Measurements from ENCODE around the gene COL4A2.
"Not testable (repeated sequence)": the region's sequence is repeated elsewhere in the genome, so short reads cannot be mapped to it uniquely, and the experiment has no call there.

COL4A2 gene

DNA sequence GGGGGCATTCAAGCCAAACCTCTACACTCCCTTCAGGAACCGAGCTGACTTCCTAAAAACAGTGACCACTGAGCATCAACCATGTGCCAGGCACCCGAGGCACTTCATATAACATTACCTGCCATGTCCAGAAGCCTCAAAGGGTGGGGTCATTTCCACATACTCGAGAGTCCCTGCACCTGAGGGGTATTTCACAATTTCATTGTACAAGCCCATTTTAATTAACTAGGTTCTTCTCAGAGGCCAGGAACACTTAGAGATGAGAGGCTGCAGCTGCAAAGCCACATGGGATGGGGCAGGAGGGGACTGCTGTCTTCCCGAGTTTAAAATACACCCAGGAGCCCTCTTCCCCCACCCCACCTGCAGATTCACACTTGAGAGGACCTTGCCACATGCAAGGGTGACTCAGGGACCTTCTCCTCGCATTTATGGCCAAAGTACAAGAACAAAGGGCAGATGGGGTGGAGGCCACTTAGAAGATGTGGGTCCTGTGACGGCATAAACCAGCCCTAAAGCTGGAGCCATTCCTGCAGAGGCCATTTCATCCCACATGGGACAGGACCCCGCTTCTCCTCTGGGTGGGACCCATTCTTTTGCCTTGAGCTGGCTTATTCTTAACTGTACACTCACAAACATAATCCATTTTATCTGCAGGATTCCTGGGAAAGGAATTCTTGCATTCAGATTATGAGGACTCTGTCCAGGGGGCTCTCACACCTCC lies 210.6 kb downstream of the COL4A2 start:
- no peak for DNase-seq (ENCODE audit: low read depth in 2 of 2)

DNA sequence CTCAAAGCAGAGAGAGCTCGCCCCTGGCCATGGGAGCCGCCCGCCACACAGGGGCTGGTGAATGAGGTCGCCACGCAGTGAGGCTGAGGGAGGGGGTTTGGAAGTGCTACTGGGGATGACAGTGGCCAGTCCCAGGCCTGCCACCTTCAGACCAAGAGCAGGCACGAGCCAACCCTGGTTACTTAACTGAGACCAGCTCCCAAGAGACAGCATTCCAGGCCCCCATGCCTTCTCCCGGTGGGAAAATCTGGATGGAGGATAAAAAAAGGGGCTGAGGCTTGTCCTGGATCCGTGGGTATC lies 211.1 kb downstream of the COL4A2 start:
- DNase-seq (ENCODE audit: low read depth in 2 of 2) = no peak

DNA sequence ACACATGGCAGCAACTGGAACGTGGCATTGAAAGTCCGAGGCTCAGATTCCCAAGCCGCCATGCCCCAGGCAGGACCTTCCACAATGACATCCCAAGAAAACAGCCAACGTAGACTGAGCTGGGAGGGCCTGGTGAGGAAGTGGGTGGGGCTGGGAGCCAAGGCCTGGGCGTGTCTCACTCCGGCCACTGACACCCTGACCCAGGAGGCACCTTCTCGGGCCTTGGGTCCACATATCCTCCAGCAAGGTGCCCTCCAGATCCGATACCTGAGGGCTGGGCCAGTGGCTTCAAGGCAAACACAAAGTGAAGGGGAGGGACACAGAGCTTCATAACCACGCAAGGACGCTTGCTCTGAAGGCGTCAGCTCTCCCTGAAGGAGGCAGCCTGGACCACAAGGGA lies 211.5 kb downstream of the COL4A2 start:
- DNase-seq (ENCODE audit: low read depth in 2 of 2) = no peak

DNA sequence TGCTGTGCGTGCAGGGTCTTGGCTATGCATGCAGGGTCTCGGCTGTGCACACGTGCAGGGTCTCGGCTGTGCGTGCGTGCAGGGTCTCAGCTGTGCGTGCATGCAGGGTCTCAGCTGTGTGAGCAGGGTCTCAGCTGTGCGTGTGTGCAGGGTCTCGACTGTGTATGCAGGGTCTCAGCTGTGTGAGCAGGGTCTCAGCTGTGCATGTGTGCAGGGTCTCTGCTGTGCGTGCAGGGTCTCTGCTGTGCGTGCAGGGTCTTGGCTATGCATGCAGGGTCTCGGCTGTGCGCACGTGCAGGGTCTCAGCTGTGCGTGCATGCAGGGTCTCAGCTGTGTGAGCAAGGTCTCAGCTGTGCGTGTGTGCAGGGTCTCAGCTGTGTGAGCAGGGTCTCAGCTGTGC lies 212.0 kb downstream of the COL4A2 start:
- DNase-seq (ENCODE audit: low read depth in 2 of 2) = no peak

DNA sequence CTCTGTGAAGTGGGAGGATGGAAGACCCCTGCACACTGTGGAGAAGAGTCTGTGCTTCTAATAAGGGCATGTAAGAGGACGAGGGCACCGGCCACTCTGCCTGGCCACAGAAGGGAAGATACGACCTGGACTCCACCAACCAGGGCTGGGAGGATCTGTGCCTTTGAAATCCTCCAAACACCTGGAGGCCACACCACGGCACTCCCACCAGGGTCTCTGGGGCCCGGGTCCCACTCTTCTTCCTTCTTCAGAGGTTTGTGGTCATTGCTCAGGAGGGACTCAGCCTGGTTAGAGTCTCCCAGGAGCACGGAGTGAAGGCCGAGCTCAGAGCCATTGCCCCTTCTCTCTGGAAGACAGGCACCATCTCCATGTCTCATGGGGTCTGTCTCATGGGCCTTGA lies 212.4 kb downstream of the COL4A2 start:
- no peak for DNase-seq (ENCODE audit: low read depth in 2 of 2)

DNA sequence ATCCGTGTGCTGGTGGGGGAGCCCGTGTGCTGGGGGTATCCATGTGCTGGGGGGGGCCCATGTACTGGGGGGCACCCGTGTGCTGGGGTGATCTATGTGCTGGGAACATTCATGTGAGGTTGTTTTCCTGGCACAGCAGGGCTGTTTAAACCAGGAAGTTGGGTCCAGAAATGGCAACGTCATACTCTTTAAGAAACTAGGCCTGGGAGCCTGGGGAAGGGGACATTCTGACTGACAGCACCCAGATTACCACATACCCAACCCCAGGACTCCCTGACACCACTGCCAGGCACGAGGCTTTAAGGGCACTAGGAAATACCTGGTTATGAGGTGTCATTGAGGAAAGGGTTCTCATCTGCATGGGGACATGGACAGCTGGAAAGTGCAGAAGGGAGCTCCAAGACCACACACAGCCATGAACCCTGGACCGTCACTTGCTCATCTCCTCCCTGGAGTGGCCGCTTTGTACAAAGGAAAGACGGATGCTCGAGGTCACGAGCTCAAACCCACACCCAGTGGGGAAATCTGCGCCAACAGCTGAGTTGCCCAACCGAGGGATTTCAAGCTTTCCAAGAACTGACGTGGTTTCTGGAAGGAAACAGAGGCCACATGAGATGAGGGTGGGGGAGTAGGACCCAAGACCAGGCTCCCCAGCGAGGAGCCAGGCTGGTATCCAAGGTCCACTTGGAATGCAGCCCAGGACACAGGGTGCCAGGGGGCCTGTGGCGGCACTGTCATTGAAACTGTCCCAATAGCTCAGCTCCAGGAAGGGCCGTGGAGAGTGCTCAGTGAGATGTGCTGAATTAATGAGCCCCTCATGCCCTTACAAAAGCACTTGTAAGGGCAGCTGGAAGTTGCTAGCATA lies 213.6 kb downstream of the COL4A2 start:
- DNase-seq (ENCODE audit: low read depth in 2 of 2) = no peak

DNA sequence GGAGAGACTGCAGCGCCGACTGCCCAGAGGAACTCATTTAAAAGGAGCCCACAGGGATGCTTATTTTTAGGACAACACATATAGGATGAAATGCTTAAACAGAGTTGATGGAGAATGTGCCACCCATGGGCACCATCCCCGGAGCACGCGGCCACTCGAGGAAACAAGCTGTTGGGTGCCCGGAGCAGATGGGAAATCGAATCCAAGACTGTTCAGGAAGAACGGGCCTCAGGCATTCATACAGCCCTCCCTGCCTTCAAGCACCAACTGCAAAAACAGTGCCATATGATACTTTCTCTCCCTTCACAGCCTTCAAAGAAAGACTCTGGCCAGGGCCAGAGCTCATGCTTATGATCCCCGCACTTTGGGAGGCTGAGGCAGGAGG lies 214.2 kb downstream of the COL4A2 start:
- DNase-seq (ENCODE audit: low read depth in 2 of 2) = no peak

DNA sequence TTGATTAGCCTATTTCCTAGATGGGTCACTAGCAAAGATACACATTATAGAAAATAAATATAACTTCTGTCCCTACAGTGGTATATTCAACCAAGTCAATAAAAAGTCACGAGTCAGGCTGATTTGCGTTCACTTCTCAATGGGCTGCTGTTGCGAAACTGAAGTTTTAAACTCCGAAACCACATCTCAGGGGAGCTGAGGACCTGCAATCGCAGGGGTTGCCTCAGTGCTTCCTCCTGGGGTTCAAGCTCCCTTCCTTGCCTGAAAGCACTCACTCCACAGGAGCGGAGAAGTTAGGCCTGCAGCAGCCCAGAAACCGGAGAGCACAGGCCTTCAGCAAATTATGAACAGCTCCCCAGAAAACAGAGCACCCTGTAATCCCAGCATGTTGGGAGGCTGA lies 214.9 kb downstream of the COL4A2 start:
- no peak for DNase-seq (ENCODE audit: low read depth in 2 of 2)

DNA sequence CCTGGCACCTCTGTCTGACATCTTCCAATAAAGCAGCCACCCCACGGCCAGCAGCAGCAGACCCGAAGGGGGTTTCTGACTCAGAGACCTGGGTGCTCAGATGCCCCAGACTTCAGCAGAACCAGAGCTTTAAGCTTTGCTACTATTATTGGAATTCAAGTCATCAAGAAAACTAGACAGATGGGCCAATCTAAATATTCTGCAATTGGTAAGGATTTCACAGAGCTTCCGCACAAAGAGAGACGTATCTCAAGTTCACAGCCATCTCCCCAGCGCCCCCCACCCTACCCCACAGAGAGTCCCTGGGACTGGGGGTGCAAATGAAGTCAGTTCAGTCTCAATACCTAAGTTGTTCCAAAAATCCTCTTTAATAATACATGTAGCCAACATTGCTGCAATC lies 215.6 kb downstream of the COL4A2 start:
- DNase-seq (ENCODE audit: low read depth in 2 of 2) = no peak

DNA sequence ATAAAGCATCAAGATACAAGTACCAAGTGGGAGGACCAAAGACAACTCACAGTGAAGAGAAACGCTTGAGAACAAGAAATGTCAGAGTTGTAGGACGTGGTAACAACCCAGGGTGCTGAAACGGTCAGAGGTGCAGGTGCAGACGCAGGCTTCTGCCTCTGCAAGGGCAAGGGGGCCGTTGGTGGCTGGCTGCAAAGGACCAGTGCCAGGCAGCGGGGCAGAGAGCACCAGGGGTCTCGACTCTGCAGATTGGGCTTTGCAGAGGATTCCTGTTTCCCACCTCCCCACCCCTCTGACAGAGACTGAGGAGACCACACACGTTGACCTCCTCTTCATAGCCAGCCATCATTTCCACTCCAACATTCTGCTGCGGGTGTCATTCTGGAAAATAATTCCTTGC lies 216.1 kb downstream of the COL4A2 start:
- no peak for DNase-seq (ENCODE audit: low read depth in 2 of 2)

DNA sequence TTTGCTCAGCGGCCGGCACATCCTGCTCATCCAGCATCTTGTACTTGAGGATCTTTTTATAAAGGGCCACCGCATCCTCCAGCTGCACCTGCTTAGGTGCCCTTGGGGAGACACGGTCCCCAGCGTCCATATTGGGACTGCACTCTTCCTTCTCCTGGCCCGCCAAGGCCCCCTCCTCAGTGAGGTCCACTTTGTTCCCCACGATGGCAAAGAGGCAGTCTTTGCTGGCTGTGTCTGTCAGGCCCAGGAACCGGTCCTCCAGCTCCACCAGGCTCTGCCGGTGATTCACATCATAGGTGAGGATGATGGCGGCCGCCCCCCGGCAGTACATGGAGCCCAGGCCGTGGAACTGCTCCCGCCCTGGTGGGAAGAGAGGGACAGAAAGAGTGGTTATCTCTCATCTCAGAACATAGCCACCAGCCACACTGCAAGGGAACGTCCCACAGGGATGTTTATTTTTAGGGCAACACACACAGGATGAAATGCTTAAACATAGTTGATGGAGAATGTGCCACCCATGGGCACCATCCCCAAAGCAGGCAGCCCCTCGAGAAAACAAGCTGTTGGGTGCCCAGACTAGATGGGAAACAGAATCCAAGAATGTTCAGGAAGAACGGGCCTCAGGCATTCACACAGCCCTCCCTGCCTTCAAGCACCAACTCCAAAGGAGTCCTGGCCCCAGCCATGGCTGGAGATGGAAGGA lies 216.9 kb downstream of the COL4A2 start:
- DNase-seq (ENCODE audit: low read depth in 2 of 2) = no peak

DNA sequence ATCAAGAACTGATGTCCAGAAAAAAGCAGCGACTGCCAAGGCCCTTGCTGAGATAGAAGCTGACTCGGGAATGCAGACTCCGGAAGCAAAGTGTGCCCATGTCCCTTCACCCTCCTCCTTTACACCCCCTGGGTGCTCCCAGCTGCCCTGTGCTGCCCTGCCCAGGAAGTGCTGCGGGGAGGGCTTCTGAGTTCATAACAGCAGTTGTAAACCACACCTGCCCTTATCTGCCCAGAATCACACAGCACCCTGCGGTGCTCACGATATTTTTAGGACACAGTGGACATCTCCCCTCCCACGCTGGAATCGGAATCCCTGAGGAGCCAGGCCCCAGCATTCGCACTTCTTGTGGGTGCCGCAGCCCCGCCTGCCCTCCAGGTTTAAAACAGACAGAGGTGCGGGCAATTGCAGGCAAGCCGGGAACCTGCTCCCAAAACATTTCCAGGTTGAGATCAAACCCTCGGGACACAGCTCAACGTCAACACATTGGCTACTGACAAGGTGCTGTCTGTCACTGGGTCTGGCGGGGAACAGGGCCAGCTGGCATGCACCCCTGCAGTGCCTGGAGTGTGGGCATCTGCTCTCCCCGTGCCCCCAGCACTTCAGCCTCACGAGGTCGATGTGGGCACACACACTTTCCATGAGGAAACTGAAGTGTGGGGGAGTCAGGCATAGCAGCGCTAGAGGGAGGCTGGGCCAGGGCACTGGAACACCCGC lies 217.6 kb downstream of the COL4A2 start:
- DNase-seq (ENCODE audit: low read depth in 2 of 2) = no peak

DNA sequence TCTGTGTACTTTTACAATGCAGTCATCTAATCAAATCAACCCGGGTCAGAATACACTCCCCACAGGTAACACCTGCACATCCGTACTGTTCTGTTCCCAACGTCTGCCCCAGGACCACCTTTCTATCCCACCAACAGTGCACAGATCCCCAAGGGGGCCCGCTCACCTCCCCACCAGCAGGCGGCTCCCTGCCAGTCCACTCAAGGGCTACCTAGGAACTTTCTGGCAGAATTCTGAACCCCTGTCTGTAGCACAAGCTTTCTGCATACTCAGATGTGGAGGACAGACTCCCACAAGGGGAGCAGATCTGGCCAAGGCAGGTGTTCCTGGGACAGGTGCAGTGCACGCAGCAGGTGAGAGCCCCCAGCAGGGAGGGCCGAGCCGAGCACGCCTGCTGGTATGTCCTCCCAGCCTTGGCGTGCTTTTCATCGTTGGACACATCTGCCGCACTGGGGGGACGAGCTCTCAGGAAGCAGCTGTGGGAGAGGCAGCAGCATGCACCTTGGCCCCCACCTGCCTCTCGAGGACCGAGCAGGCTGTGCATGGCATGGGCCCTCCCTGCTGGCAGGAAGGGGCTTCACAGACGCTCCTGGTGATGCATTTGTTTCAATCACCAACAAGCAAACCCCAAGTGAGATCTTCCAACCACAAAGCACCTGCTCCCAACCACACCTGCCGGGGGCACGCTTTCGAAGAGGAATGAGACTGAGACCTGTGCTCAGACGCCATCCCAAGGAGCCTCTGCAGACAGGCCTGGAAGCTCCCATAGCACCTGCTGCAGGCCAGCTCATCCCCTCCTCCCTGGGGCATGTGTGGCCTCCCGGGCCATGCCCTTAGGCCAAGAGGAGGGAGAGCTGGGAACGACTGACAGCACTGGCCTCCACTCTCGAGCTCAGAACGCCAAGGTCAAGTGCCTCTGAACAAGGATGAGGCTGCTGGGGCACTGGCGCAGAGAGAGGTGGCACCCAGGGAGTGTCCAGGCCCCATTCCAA lies 218.5 kb downstream of the COL4A2 start:
- DNase-seq (ENCODE audit: low read depth in 2 of 2) = no peak

DNA sequence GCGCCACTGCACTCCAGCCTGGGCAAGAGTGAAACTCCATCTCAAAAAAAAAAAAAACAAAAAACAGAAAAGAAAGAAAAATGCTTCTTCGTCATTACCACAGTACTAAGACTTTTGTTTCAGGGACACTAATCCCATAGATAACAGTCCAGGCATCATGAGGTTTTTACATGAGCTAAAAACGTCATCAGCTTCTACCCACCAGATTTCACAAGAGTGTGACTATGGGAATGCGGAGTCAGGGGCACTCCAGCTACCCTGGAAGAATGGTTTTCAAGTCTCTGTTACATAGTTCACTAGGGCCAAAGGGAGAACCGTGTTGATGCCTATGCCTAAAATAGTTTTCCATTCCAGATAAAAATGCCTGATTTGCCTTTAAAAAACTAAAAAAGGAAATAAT lies 221.3 kb downstream of the COL4A2 start:
- DNase-seq (ENCODE audit: low read depth in 2 of 2) = no peak

DNA sequence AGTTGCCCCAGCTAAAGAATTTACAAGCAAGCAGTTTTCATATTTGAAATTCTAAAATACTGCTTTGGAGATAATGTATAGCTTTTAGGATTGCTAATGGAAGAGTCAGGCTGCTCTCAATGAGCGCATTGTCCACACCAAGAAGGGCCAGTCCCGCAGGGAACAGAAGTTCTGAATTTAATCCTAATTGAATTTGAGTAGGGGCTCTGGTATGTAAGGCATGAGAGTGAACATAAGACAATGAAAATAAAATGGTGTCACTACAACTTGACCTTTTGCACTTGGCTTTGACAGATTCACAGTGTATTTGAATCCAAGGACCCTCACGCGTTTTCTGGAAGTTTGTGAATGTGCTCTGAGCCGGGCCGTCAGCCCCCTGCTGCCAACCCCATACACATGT lies 221.8 kb downstream of the COL4A2 start:
- no peak for DNase-seq (ENCODE audit: low read depth in 2 of 2)

DNA sequence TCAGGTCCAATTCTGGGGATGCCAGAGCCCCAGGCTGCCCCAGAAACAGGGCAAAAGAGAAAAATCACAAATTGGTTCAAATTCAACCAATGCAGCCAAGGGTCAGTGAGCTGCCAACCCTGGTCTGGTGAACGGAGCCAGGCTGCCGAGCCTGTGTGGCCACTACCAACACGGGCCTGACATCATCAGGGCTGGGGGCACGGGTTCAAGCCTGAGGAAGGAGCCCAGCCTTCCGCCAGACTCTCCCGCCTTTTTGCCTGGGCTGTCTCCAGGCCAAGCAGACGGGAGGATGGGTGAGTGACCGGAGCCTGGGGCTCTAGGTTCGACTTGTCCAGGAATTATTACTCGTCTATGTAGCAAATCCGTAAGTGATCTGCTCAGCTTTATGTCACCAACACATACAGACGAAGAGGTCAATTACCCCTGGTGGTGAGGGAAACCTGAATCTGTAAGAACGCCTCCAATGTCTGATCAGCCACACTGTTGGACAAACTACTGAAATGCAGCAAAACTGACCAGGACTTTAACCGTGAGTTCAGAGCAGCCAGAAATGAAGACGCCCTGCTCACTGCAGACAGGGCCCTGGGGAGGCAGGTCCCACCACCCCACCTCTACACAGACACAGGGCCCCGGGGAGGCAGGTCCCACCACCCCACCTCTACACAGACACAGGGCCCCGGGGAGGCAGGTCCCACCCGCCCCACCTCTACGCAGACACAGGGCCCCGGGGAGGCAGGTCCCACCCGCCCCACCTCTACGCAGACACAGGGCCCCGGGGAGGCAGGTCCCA lies 222.6 kb downstream of the COL4A2 start:
- no peak for DNase-seq (ENCODE audit: low read depth in 2 of 2)

DNA sequence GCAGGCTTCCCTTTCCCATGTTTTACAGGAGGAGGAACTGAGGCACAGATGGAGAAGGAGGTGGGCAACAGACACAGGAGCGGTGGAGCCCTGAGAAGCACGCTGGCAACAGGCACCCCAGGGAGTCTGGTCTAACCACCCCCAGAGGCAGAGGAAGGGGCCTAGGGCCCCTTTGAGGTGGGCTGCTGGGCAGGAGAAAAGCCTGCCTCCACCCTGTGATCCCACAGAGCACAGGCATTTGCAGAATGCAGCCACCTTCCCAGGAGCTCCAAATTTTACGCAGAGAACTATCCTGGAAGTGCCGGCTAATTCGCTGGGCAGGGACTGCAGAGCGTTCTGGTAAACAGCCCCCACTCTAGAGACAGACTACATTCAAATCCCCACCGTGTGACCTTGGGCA lies 224.0 kb downstream of the COL4A2 start:
- DNase-seq (ENCODE audit: low read depth in 2 of 2) = no peak

DNA sequence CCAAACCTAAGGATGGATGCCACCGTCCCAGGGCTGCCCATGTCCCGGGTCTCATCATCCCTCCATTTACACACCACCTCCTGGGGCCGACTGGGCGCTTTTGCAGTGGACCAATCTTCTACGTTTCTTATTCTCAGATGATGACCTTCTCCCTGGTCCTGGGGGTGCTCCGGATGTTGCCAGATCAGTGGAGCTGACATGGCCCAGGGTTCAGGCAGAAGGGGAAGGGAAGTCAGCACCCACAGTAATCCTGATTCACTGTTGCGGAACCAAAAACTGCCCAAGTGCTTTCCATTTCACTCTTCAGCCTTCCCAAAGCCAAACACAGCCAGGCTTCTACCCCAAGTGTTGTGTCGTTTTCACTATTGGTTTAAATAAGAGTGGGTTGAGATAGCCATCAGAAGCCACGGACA lies 224.6 kb downstream of the COL4A2 start:
- no peak for DNase-seq (ENCODE audit: low read depth in 2 of 2)

DNA sequence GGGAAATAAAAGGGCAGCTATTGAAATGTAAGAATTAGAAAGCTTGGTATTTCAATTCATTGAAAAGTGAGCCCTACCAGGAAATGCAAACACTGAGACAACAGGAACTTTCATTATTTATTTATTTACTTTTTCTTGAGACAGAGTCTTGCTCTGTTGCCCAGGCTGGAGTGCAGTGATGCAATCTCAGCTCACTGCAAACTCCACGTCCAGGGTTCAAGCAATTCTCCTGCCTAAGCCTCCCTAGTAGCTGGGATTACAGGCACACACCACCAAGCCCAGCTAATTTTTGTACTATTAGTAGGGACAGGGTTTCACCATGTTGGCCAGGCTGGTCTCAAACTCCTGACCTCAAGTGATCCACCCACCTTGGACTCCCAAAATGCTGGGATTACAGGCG lies 225.2 kb downstream of the COL4A2 start:
- not testable (repeated sequence) for DNase-seq (ENCODE audit: low read depth in 2 of 2)
